Neutrophil (primary cell): Measurements from ENCODE around the gene GLT8D2.

Experiments used
- H3K27ac ChIP-seq: fragments of 200-600 bp; sonication (generic); 2 replicates; pipeline ENCODE4 v1.5.1; 2016; ENCODE audit warnings: mild to moderate bottlenecking, moderate library complexity
- H3K27me3 ChIP-seq: fragments of 200-600 bp; sonication (generic); 2 replicates; pipeline ENCODE4 v1.6.0; 2016; ENCODE audit warnings: mild to moderate bottlenecking
- H3K36me3 ChIP-seq: fragments of 200-600 bp; sonication (generic); 2 replicates; pipeline ENCODE4 v1.5.1; 2017
- H3K4me1 ChIP-seq, 2 experiments: fragments of 200-600 bp in 1 of 2; sonication (generic) in 1 of 2; 1 replicate in 1 of 2; 2 replicates in 1 of 2; pipeline versions ENCODE4 v1.5.1 to v1.6.1; 2013 to 2016; ENCODE audit warnings: low read depth in 1 of 2, low read length in 1 of 2, mild to moderate bottlenecking in 1 of 2, moderate library complexity in 1 of 2; ENCODE audit not compliant: control insufficient read depth in 1 of 2, insufficient read depth in 1 of 2
- H3K4me3 ChIP-seq, 2 experiments: fragments of 200-600 bp in 1 of 2; sonication (generic) in 1 of 2; 1 replicate in 1 of 2; 2 replicates in 1 of 2; pipeline ENCODE4 v1.5.1; 2013 to 2016; ENCODE audit warnings: low read depth in 1 of 2, low read length in 1 of 2, mild to moderate bottlenecking in 1 of 2, moderate library complexity in 1 of 2
- H3K9me3 ChIP-seq: fragments of 200-600 bp; sonication (generic); 2 replicates; pipeline ENCODE4 v1.5.1; 2016
- CTCF ChIP-seq: fragments of 200-600 bp; sonication (generic); IDR thresholded peaks from 2 replicates; pipeline ENCODE4 v1.5.1; 2016; ENCODE audit warnings: antibody characterized with exemption

Gene GLT8D2

DNA sequence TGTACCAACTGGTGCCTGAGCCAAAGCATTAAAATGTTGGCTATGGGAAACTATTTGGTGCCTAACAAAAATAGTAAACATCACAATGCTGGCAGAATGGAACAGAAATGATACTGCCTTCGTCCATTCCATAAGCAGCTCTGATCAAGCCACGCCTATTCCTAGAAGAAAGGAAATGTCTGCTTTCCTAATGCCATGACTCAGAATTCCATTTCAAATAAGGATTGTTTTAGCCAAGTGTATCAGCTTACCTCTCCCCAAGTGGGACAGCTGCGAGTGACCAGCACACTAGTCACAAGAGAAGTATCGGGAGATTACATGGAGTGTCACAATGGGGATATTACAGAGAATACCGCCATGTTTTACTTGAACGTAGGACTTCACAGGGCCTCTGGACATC, 38.7 kb downstream of the GLT8D2 start:
- TF ChIP-seq CTCF, result no peak

GRCh38 chr12:104010606-104011169, 39.3 kb downstream of the GLT8D2 start:
- H3K4me3 ChIP-seq, result no peak overlapping the region
- H3K27ac ChIP-seq, result no peak overlapping the region
- H3K27me3 ChIP-seq, result peaks cover 6% of the 10 kb centered on the region
- TF ChIP-seq CTCF, result no peak
- no peaks in the 10 kb centered on the region for H3K36me3 ChIP-seq
- H3K4me1 ChIP-seq, result no peaks in the 10 kb centered on the region
- H3K9me3 ChIP-seq, result no peaks in the 10 kb centered on the region

More for the DNA sequence above, 38.7 kb downstream of the GLT8D2 start:
- Histone ChIP-seq H3K27ac (no peak overlapping the region), H3K27me3 (peaks cover 6% of the 10 kb centered on the region), H3K36me3 (no peaks in the 10 kb centered on the region), H3K9me3 (no peaks in the 10 kb centered on the region), H3K4me3 (no peak overlapping the region), H3K4me1 (no peaks in the 10 kb centered on the region)

- Histone ChIP-seq H3K9me3 (no peaks in the 10 kb centered on the region), H3K27ac (no peak overlapping the region), H3K36me3 (no peaks in the 10 kb centered on the region), H3K4me3 (no peak overlapping the region), H3K27me3 (peaks cover 6% of the 10 kb centered on the region), H3K4me1 (no peaks in the 10 kb centered on the region)
- TF ChIP-seq CTCF, result no peak
These were observed 39.9 kb downstream of the GLT8D2 start for GRCh38 chr12:104010121-104010520.

DNA sequence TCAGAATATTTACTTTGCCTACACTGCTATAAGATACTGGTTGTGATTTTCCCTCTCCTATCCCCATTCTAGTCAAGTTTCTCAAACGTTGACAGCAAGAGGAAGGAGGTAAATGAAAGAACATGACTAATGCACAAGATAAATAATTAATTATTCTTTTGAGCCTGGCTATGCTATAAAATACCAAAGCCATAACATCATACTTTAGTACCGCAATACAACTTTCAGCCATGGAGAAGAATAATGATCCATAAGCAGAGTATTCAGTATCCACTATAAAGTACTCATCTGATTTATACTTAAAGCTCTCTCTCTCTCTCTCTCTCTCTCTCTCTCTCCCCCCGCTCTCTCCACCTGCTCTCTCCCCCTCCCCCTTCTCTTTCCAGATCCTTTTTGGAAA, 43.1 kb downstream of the GLT8D2 start:
- peaks cover 8% of the 10 kb centered on the region for H3K27me3 ChIP-seq

GRCh38 chr12:104003596-104003995, 46.4 kb downstream of the GLT8D2 start:
- no peak overlapping the region for H3K4me3 ChIP-seq
- peaks cover 36% of the 10 kb centered on the region for H3K27me3 ChIP-seq
- TF ChIP-seq CTCF, result no peak
- H3K36me3 ChIP-seq, result no peaks in the 10 kb centered on the region
- H3K4me1 ChIP-seq, result no peaks in the 10 kb centered on the region
- no peak overlapping the region for H3K27ac ChIP-seq
- no peaks in the 10 kb centered on the region for H3K9me3 ChIP-seq

More for the DNA sequence above, 43.1 kb downstream of the GLT8D2 start:
- H3K27ac ChIP-seq, result no peak overlapping the region
- no peaks in the 10 kb centered on the region for H3K36me3 ChIP-seq
- no peak overlapping the region for H3K4me3 ChIP-seq
- no peak for TF ChIP-seq CTCF
- no peaks in the 10 kb centered on the region for H3K4me1 ChIP-seq
- H3K9me3 ChIP-seq, result no peaks in the 10 kb centered on the region

DNA sequence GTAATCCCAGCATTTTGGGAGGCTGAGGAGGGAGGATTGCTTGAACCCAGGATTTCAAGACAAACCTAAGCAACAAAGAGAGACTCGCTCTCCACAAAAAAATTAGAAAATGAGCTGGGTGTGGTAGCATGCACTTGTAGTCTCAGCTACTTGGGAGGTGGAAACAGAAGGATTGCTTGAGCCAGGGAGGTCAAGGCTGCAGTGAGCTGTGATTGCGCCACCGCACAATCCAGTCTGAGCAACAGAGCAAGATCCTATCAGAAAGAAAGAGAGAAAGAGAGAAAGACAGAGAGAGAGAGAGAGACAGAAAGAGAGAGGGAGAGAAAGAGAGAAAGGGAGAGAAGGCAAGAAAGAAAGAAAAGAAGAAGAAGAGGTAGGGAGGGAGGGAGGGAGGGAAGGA, 47.3 kb downstream of the GLT8D2 start:
- no peaks in the 10 kb centered on the region for H3K9me3 ChIP-seq
- H3K27ac ChIP-seq, result no peak overlapping the region
- H3K4me3 ChIP-seq, result no peak overlapping the region
- TF ChIP-seq CTCF, result no peak
- H3K27me3 ChIP-seq, result peaks cover 36% of the 10 kb centered on the region
- no peaks in the 10 kb centered on the region for H3K4me1 ChIP-seq
- H3K36me3 ChIP-seq, result no peaks in the 10 kb centered on the region
